Esophagus muscularis mucosa (tissue), 4 donors: Measurements from ENCODE around the gene FZD7.

Source experiments
- EP300 ChIP-seq: sonication (generic); formaldehyde crosslinking; IDR thresholded peaks from one replicate; pipeline ENCODE4 v1.6.1; 2017; ENCODE audit warnings: antibody characterized with exemption
- POLR2A ChIP-seq: fragments of 450-650 bp; IDR thresholded peaks from one replicate; pipeline ENCODE4 v1.6.1; 2017; ENCODE audit warnings: antibody characterized with exemption, moderate library complexity, mild to moderate bottlenecking, low read depth
- POLR2AphosphoS5 ChIP-seq, 2 donors: sonication (generic); formaldehyde crosslinking; IDR thresholded peaks; one replicate each; pipeline ENCODE4 v1.6.1; 2017; ENCODE audit warnings: antibody characterized with exemption in 2 of 2
- TF ChIP-seq, protein P1 (sequence below), 3 experiments: fragments of 200-600 bp in 2 of 3; fragments of 450-650 bp in 1 of 3; sonication (generic) in 2 of 3; IDR thresholded peaks; one replicate each; pipeline ENCODE4 v1.5.1; 2017 to 2019; ENCODE audit warnings: antibody characterized with exemption in 3 of 3, mild to moderate bottlenecking in 2 of 3, moderate library complexity in 1 of 3

DNA sequence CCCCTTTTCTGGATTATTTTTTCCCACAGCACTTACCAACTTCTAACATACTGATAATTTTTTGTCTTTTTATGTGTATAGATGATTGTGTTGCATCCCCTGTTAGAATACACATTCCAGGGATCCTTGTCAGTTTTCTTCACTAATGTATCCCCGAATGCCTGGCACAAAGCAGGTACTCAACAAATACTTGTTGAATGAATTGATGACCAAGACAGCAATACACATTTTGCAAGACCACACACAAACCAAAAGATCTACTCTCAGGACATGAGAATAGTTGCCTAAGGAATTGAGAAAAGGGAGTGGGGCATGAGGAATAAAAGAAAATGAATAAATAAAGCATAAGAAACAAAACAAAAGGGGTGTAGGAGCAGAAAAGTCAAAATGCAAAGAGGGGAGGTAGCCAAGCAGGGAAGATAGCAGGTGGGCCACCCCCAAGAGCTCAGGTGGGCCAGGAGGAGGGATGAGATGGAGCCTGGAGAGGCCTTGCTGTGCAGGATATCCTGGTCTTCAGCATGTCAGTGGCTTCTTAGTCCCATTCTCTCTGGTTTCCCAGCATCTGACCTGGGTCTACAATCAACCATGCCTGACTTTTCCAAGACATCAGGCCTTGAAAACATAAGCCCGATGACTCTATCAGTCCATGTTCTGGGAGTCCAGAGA lies 38.5 kb upstream of the FZD7 start:
- TF ChIP-seq, protein P1, sequence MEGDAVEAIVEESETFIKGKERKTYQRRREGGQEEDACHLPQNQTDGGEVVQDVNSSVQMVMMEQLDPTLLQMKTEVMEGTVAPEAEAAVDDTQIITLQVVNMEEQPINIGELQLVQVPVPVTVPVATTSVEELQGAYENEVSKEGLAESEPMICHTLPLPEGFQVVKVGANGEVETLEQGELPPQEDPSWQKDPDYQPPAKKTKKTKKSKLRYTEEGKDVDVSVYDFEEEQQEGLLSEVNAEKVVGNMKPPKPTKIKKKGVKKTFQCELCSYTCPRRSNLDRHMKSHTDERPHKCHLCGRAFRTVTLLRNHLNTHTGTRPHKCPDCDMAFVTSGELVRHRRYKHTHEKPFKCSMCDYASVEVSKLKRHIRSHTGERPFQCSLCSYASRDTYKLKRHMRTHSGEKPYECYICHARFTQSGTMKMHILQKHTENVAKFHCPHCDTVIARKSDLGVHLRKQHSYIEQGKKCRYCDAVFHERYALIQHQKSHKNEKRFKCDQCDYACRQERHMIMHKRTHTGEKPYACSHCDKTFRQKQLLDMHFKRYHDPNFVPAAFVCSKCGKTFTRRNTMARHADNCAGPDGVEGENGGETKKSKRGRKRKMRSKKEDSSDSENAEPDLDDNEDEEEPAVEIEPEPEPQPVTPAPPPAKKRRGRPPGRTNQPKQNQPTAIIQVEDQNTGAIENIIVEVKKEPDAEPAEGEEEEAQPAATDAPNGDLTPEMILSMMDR (IDR thresholded peaks at IDR 0.05): no peak
- TF ChIP-seq POLR2AphosphoS5 (IDR thresholded peaks at IDR 0.05): no peak
- TF ChIP-seq POLR2A: no peak
- TF ChIP-seq EP300: no peak
